ENCODE measurements around the gene FAM161A. TPM values are rescaled to one million over a fixed set of nuclear protein-coding genes. Genes with fewer than 3 reads are reported as not detected.
A peak's percentile ranks its signal among the peaks of the same experiment; 100 is the strongest.

FAM161A gene
- total RNA-seq, 1 experiment from 2014 or later: 10.1 TPM

- Histone ChIP-seq H3K9me3 (ENCODE audit: control insufficient read depth, insufficient read depth, low read depth, low read length) (no peaks in the 10 kb centered on the region), H3K36me3 (ENCODE audit: control insufficient read depth, insufficient read depth, low read length) (peaks cover 15% of the 10 kb centered on the region), H3K4me1 (ENCODE audit: control insufficient read depth, insufficient read depth, low read length) (peaks cover 8% of the 10 kb centered on the region), H3K27ac (ENCODE audit: low read length) (peak within 1 kb of the TSS; percentile 99), H3K27me3 (ENCODE audit: control insufficient read depth, insufficient read depth, low read length) (no peaks in the 10 kb centered on the region), H3K4me3 (ENCODE audit: low read depth in 2 of 2, low read length in 2 of 2) (peak within 1 kb of the TSS; percentile 94 to 100)
- intact Hi-C loops (cut with micrococcal nuclease; ENCODE audit: unreplicated experiment): no loop called here
- ChIA-PET CTCF (no interaction called here), POLR2A (interaction anchor here (0.6 kb wide), 1 partner anchor 120 kb away, joined by 3 read pairs; no protein-coding TSS in a partner anchor)
- ATAC-seq (peak; percentile 91), DNase-seq (ENCODE audit: low read depth, low spot score) (peak; percentile 51)
- TF ChIP-seq POLR2AphosphoS5 (IDR thresholded peaks at IDR 0.05; ENCODE audit: low read depth, low read length) (peak; percentile 99), SIN3A (IDR thresholded peaks at IDR 0.05; ENCODE audit: borderline replicate concordance, insufficient read depth, low read depth, low read length) (0 out of 2 replicates have a peak, but pooled peaks have one; percentile 93), REST (IDR thresholded peaks at IDR 0.05; ENCODE audit: insufficient read depth in 1 of 2, low read depth in 2 of 2, low read length in 1 of 2) (0 out of 4 replicates have a peak, but pooled peaks have one; percentile 4 to 47), CTCF (IDR thresholded peaks at IDR 0.05) (no peak), TCF7L2 (IDR thresholded peaks at IDR 0.05; ENCODE audit: low read depth, low read length) (no peak; the same call in 1 of the 2 replicates)
- no TSS peak for BruUV-seq (replicated peaks)
- in situ Hi-C loops (cut with HindIII; ENCODE audit: low pct_unique_long_range_greater_than_20kb, low sequenced_read_pairs): no loop called here
Observed at GRCh38 chr2:61888267-61889055, 34.6 kb upstream of the FAM161A start, which contains the start of gene CCT4. Gene CCT4 (minus strand): TSS chr2:61888656. CDS start chr2:61888507, 149 bp downstream.

GRCh38 chr2:61887717-61888266, 33.9 kb upstream of the FAM161A start:
- H3K4me3 ChIP-seq (ENCODE audit: low read depth in 2 of 2, low read length in 2 of 2): peak overlapping the region; percentile 94 to 100
- peaks cover 19% of the 10 kb centered on the region for H3K36me3 ChIP-seq (ENCODE audit: control insufficient read depth, insufficient read depth, low read length)
- intact Hi-C loops (cut with micrococcal nuclease; ENCODE audit: unreplicated experiment) (no loop called here), in situ Hi-C loops (cut with HindIII; ENCODE audit: low pct_unique_long_range_greater_than_20kb, low sequenced_read_pairs) (no loop called here)
- no peaks in the 10 kb centered on the region for H3K27me3 ChIP-seq (ENCODE audit: control insufficient read depth, insufficient read depth, low read length)
- H3K9me3 ChIP-seq (ENCODE audit: control insufficient read depth, insufficient read depth, low read depth, low read length): no peaks in the 10 kb centered on the region
- ChIA-PET CTCF (no interaction called here), POLR2A (interaction anchor here (0.6 kb wide), 1 partner anchor 16 kb away, joined by 5 read pairs; no protein-coding TSS in a partner anchor)
- H3K27ac ChIP-seq (ENCODE audit: low read length): peak overlapping the region; percentile 99
- ATAC-seq (no peak), DNase-seq (ENCODE audit: low read depth, low spot score) (no peak)
- no TSS peak for BruUV-seq (replicated peaks)
- H3K4me1 ChIP-seq (ENCODE audit: control insufficient read depth, insufficient read depth, low read length): peaks cover 8% of the 10 kb centered on the region
- TF ChIP-seq TCF7L2 (IDR thresholded peaks at IDR 0.05; ENCODE audit: low read depth, low read length) (no peak), POLR2AphosphoS5 (IDR thresholded peaks at IDR 0.05; ENCODE audit: low read depth, low read length) (no peak), CTCF (IDR thresholded peaks at IDR 0.05) (no peak), SIN3A (IDR thresholded peaks at IDR 0.05; ENCODE audit: borderline replicate concordance, insufficient read depth, low read depth, low read length) (no peak), REST (IDR thresholded peaks at IDR 0.05; ENCODE audit: insufficient read depth in 1 of 2, low read depth in 2 of 2, low read length in 1 of 2) (no peak)
